Measurements from ENCODE around the gene NAA25. TPM values are rescaled to one million over a fixed set of nuclear protein-coding genes. Genes with fewer than 3 reads are reported as not detected.

The NAA25 gene
- total and polyA plus RNA-seq, 9 of the 15 experiments (the other 6 are each of a cell fraction or from before 2014, with no cell fraction given), result 26.6 to 59.6 (median 48.9) TPM

- POLR2A ChIA-PET, result interaction anchor here (0.6 to 1.9 kb wide), 11 partner anchors 10 to 819 kb away, joined by 3 to 13 read pairs (median 3); partner anchors contain the start of genes MAPKAPK5 and NAA25
- in situ Hi-C loops (cut with MboI) (no loop called here), intact Hi-C loops (cut with micrococcal nuclease) (no loop called here)
- no peaks in the 10 kb centered on the region for H3K27me3 ChIP-seq (ENCODE audit: control insufficient read depth in 2 of 2, insufficient read depth in 2 of 2, low read length in 2 of 2)
- peak overlapping the region; percentile 47 to 85; a peak in 3 of 4 replicates for H3K9ac ChIP-seq (ENCODE audit: insufficient read depth in 1 of 2, low read depth in 2 of 2, low read length in 2 of 2)
- peak overlapping the region; percentile 56 for H3K27ac ChIP-seq (ENCODE audit: extremely low read depth, low read depth, low read length)
- peak overlapping the region; percentile 87 for H2AFZ ChIP-seq (ENCODE audit: low read depth, low read length)
- peak; percentile 69 for FAIRE-seq
- peaks cover 30 to 43% of the 10 kb centered on the region in 2 experiments for H3K4me1 ChIP-seq (replicated peaks in 1 of 2; ENCODE audit: control insufficient read depth in 2 of 2, insufficient read depth in 2 of 2, low read length in 2 of 2)
- H3K4me3 ChIP-seq, result peak overlapping the region; percentile 5; the same call in 1 of the 2 replicates
- DNase-seq (ENCODE audit: extremely low read depth in 1 of 4, low spot score in 3 of 4), result peak in 3 of 4 experiments; percentile 35 to 77 (median 52)
- BruUV-seq (replicated peaks), result no TSS peak
- peaks cover 25% of the 10 kb centered on the region for H3K79me2 ChIP-seq (ENCODE audit: control insufficient read depth, insufficient read depth, low read length)
- H3K9me1 ChIP-seq (ENCODE audit: control insufficient read depth, insufficient read depth, low read length), result no peaks in the 10 kb centered on the region
- H3K4me2 ChIP-seq (ENCODE audit: insufficient read depth, low read length), result peak overlapping the region; percentile 76
- ATAC-seq, result peak; percentile 37
- H3K9me3 ChIP-seq (replicated peaks; ENCODE audit: control insufficient read depth, insufficient read depth, low read depth, low read length), result no peaks in the 10 kb centered on the region
- no peaks in the 10 kb centered on the region for H4K20me1 ChIP-seq (replicated peaks; ENCODE audit: control insufficient read depth, insufficient read depth, low read length)
- WGBS (ENCODE audit: insufficient coverage, low coverage, missing lambda C conversion rate), result 6% methylated on average over 12 of the region's 12 CpGs
- H3K36me3 ChIP-seq (ENCODE audit: control insufficient read depth, insufficient read depth, low read length), result no peaks in the 10 kb centered on the region
- CTCF ChIA-PET (ENCODE audit: low intra/inter-chr PET ratio), result no interaction called here
- TF ChIP-seq ZKSCAN8 (CRISPR knock-in tag; IDR thresholded peaks at IDR 0.05) (0 out of 2 replicates have a peak, but pooled peaks have one; percentile 9), HDAC2 (IDR thresholded peaks at IDR 0.05) (no peak), ZBTB49 (CRISPR knock-in tag; IDR thresholded peaks at IDR 0.05; ENCODE audit: borderline replicate concordance) (no peak), ZNF384 (IDR thresholded peaks at IDR 0.05; ENCODE audit: low read depth, low read length) (no peak), MEIS2 (IDR thresholded peaks at IDR 0.05; ENCODE audit: partially characterized antibody) (no peak), SIN3A (IDR thresholded peaks at IDR 0.05; ENCODE audit: borderline replicate concordance in 2 of 2, control insufficient read depth in 1 of 2, low read depth in 2 of 2, low read length in 2 of 2) (0 out of 4 replicates have a peak, but pooled peaks of 1 of the 2 experiments have one; percentile 39), KAT2B (IDR thresholded peaks at IDR 0.05; ENCODE audit: low read depth, low read length) (no peak), NR2C2 (CRISPR knock-in tag; IDR thresholded peaks at IDR 0.05) (no peak), NR2C2 (tag; IDR thresholded peaks at IDR 0.05) (peak; percentile 45), TCF15 (CRISPR knock-in tag; IDR thresholded peaks at IDR 0.05) (no peak), FOXP4 (CRISPR knock-in tag; IDR thresholded peaks at IDR 0.05; ENCODE audit: borderline replicate concordance) (no peak), FOXK2 (conservative IDR thresholded peaks at IDR 0.05 in 1 of 2, IDR thresholded peaks at IDR 0.05 in 1 of 2; ENCODE audit: low read depth in 2 of 2) (peak; percentile 58 to 61; a peak in 3 of 4 replicates), CEBPB (tag; IDR thresholded peaks at IDR 0.05) (peak; percentile 88), MYC (IDR thresholded peaks at IDR 0.05; ENCODE audit: low read depth, low read length) (no peak), MYC (CRISPR knock-in tag; IDR thresholded peaks at IDR 0.05; ENCODE audit: borderline replicate concordance, low read depth) (no peak), FOSL1 (tag; conservative IDR thresholded peaks at IDR 0.05) (0 out of 2 replicates have a peak, but pooled peaks have one; percentile 14)
These were observed 14.5 kb upstream of the NAA25 start for GRCh38 chr12:112122823-112123690.
